Subcutaneous adipose tissue (tissue), 4 donors: Measurements from ENCODE around the gene KIF18B. TPM values are rescaled to one million over a fixed set of nuclear protein-coding genes. Genes with fewer than 3 reads are reported as not detected.

Experiments used
- total RNA-seq, 4 donors: library from RNA; depleted of rRNA; stranded (reverse); fragments of >200 nt; gene quantifications; one replicate each; pipeline ENCODE4 v1.1.0, GENCODE V29; 2016
- TF ChIP-seq, protein P1 (sequence below): fragments of 450-650 bp; IDR thresholded peaks from one replicate; pipeline ENCODE4 v1.5.1; 2016; ENCODE audit warnings: low read depth, mild to moderate bottlenecking, control low read depth, antibody characterized with exemption, moderate library complexity

KIF18B gene
- total RNA-seq, 4 donors from 2014 or later: 0.66 to 1.4 TPM; not detected in 2

- TF ChIP-seq, protein P1, sequence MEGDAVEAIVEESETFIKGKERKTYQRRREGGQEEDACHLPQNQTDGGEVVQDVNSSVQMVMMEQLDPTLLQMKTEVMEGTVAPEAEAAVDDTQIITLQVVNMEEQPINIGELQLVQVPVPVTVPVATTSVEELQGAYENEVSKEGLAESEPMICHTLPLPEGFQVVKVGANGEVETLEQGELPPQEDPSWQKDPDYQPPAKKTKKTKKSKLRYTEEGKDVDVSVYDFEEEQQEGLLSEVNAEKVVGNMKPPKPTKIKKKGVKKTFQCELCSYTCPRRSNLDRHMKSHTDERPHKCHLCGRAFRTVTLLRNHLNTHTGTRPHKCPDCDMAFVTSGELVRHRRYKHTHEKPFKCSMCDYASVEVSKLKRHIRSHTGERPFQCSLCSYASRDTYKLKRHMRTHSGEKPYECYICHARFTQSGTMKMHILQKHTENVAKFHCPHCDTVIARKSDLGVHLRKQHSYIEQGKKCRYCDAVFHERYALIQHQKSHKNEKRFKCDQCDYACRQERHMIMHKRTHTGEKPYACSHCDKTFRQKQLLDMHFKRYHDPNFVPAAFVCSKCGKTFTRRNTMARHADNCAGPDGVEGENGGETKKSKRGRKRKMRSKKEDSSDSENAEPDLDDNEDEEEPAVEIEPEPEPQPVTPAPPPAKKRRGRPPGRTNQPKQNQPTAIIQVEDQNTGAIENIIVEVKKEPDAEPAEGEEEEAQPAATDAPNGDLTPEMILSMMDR: no peak
Observed at GRCh38 chr17:44977814-44978550, 30.4 kb upstream of the KIF18B start.

DNA sequence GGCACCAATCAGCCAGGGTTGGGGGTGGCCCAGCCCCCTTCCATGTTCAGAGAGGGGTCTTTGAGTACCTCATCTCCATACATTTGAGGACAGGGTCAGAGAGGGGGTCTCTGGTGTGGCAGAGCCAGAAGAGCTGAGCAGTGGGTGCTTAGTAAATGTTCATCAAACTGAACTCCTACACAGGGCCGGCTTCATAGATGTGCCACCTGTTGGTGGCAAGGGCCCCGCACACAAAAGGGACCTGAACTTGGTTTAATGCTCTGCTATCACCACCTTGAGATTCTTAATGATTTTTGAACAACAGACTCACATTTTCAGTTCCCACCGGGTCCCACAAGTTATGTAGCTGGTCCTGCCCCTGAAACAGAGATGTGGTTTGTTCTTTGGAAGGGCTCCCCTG lies 29.5 kb upstream of the KIF18B start:
- TF ChIP-seq, protein P1: no peak

DNA sequence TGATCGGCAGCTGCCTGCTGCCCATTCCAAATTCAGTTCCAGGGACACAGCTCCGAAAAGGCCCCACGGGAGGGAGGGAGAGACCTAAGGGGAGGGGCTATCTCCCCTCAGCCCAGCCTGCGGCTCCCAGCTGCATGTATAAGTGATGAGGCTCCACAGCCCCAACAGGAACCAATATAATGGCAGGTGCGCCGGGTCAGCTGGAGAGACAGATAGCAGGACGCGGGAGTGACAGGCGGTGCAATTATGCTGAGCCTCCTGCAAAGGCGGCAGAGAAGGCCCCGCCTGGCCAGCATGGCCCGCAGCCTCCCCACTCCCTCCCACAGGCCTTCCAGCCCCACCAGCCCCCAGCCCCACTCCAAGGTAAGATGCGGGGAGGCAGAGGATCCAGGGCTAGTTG lies 28.6 kb upstream of the KIF18B start:
- TF ChIP-seq, protein P1: no peak

DNA sequence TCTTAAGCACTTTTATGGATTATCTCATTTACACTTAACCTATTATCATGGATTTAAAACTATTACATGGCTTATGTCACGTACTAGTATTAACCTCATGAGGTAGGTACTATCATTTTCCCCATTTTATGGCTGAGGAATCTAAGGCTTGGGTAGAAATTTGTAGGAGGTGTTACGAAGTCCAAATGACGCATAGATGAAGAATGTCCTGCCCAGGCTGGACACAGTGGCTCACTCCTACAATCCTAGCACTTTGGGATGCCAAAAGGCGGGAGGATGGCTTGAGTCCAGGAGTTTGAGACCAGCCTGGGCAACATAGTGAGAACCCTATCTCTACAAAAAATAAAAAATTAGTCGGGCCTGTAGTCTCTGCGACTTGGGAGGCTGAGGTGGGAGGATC lies 25.4 kb upstream of the KIF18B start:
- TF ChIP-seq, protein P1: no peak

- TF ChIP-seq, protein P1: no peak
Observed at GRCh38 chr17:44971776-44972483, 24.4 kb upstream of the KIF18B start.

DNA sequence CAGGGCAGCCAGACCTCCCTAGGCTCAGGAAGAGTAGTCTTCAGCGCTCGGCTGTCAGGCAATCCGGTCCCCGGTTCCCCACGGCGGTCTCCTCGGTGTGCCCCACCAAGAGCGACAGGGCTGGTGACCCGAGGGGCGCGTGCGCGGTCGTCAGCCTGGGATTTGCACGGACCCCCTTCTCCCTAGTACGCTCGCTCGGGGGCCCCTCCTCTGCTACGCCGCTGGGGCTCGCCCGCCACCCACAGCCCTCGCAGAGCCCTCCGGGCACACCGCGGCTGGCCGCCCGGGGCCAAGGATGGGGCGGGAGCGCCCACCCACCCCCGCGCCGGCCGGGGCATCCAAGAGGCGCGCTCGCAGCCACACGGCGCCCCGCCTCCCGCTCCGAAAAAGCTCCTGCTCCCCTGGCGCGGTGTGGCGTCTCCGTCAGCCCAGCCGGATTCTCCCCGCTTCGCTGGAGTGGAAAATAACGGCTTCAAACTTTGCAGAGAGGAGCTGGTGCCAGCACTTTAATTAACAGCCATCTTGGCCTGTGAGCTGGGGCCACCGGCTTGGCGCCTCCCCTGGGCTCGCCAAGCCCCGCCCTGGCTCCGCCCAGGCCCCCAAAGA lies 22.7 kb upstream of the KIF18B start:
- TF ChIP-seq, protein P1: no peak

DNA sequence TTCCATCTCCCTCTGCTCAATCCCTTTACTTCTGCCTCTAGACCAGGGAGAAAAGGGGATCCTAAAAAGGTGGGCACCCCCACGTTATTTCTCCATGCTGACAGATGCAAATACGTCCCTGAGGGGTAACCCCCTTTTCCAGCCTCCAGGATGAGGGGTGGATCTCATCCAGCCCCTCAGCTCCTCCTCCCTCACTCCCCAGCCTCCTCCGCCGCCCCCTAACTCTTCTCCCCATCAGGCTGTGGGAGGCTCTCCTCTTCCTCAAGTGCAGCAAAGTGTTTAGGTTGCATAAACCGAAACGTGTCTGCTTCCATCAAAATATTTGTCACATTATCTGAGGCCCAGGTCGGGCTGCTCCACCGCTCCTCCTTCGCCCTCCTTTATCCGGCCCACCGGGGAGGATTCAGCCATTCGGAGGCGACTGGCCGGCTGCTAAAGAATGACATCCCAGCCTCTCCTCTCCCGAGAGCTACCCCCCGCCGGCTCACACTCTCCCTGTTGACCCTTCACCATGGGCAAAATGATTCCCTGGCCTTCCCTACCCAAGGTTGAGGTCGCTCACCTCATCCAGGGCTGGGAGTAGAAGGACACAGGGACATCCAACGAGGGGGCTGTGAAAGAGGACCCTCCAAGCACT lies 21.7 kb upstream of the KIF18B start:
- TF ChIP-seq, protein P1: no peak
